ENCODE measurements around the gene LSM14A. TPM values are rescaled to one million over a fixed set of nuclear protein-coding genes. Genes with fewer than 3 reads are reported as not detected.

The LSM14A gene
- total and polyA plus RNA-seq, 9 of the 15 experiments (the other 6 are each of a cell fraction or from before 2014, with no cell fraction given) = 19.5 to 150 (median 95.1) TPM

DNA sequence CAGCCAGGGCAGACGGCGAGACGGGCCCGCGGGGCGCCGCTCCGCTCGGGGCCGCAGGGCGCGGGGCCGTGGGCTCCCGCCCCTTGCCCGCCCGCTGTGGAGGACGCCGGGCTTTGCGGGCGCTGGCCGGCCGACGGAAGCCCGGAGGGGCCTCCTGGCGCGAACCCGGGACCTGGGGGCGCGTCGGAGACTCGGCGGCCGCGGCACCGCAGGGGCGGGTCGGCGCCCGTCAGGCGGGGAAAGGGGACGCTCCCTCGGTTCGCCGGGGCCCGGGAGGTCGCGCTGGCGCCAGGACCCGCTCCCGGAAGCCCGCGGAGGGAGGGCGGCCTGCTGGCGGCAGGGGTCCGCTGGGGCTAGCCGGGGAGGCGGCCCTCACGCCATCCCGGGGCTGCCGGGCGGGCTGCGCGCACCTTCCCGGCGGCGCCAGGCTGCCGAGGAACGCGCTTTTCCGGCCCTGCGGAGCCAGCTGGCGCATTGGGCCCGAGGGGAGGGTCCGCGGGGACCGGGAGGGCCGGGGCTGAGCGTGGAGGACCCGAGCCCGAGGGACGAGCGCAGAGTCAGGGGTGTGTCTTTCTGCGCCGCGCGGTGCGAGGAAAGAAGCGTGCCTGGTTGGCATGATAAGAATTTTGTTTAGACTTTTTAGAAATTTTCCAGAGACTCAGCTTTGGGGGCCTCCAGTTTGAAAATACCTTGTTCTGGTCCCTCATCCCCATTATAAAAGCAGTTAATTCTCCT is 82.6 kb downstream of the LSM14A start (continued):
- TF ChIP-seq ZNF589 (CRISPR knock-in tag; IDR thresholded peaks at IDR 0.05; ENCODE audit: low read depth) (no peak), TEAD1 (CRISPR knock-in tag; IDR thresholded peaks at IDR 0.05) (no peak), HLTF (IDR thresholded peaks at IDR 0.05) (no peak), ZC3H4 (CRISPR knock-in tag; IDR thresholded peaks at IDR 0.05; ENCODE audit: borderline replicate concordance) (no peak), PURB (CRISPR knock-in tag; IDR thresholded peaks at IDR 0.05; ENCODE audit: low read depth) (no peak), SLC30A9 (CRISPR knock-in tag; IDR thresholded peaks at IDR 0.05) (no peak), TBP (optimal IDR thresholded peaks at IDR 0.05; ENCODE audit: low read depth, low read length) (no peak), ZNF24 (IDR thresholded peaks at IDR 0.05) (no peak), GABPB1 (CRISPR knock-in tag; IDR thresholded peaks at IDR 0.05) (no peak), ZNF57 (CRISPR knock-in tag; IDR thresholded peaks at IDR 0.05) (no peak), RBM14 (IDR thresholded peaks at IDR 0.05; ENCODE audit: borderline replicate concordance, insufficient read depth, low read depth, low read length) (no peak), NRF1 (conservative IDR thresholded peaks at IDR 0.05 in 1 of 2, IDR thresholded peaks at IDR 0.05 in 1 of 2) (peak; percentile 55 to 56; a peak in 3 of 4 replicates), SMAD1 (IDR thresholded peaks at IDR 0.05; ENCODE audit: low read depth, low read length, partially characterized antibody) (no peak), KLF1 (tag; IDR thresholded peaks at IDR 0.05) (no peak), ZNF224 (CRISPR knock-in tag; IDR thresholded peaks at IDR 0.05) (no peak), PHTF2 (CRISPR knock-in tag; IDR thresholded peaks at IDR 0.05) (no peak), ZNF197 (CRISPR knock-in tag; IDR thresholded peaks at IDR 0.05; ENCODE audit: low read depth) (no peak)
- TF ChIP-seq, protein P1, sequence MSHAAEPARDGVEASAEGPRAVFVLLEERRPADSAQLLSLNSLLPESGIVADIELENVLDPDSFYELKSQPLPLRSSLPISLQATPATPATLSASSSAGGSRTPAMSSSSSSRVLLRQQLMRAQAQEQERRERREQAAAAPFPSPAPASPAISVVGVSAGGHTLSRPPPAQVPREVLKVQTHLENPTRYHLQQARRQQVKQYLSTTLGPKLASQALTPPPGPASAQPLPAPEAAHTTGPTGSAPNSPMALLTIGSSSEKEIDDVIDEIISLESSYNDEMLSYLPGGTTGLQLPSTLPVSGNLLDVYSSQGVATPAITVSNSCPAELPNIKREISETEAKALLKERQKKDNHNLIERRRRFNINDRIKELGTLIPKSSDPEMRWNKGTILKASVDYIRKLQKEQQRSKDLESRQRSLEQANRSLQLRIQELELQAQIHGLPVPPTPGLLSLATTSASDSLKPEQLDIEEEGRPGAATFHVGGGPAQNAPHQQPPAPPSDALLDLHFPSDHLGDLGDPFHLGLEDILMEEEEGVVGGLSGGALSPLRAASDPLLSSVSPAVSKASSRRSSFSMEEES (CRISPR knock-in tag; IDR thresholded peaks at IDR 0.05) = no peak
- TF ChIP-seq, protein P2, sequence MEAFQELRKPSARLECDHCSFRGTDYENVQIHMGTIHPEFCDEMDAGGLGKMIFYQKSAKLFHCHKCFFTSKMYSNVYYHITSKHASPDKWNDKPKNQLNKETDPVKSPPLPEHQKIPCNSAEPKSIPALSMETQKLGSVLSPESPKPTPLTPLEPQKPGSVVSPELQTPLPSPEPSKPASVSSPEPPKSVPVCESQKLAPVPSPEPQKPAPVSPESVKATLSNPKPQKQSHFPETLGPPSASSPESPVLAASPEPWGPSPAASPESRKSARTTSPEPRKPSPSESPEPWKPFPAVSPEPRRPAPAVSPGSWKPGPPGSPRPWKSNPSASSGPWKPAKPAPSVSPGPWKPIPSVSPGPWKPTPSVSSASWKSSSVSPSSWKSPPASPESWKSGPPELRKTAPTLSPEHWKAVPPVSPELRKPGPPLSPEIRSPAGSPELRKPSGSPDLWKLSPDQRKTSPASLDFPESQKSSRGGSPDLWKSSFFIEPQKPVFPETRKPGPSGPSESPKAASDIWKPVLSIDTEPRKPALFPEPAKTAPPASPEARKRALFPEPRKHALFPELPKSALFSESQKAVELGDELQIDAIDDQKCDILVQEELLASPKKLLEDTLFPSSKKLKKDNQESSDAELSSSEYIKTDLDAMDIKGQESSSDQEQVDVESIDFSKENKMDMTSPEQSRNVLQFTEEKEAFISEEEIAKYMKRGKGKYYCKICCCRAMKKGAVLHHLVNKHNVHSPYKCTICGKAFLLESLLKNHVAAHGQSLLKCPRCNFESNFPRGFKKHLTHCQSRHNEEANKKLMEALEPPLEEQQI (IDR thresholded peaks at IDR 0.05) = no peak
- TF ChIP-seq, protein P3, sequence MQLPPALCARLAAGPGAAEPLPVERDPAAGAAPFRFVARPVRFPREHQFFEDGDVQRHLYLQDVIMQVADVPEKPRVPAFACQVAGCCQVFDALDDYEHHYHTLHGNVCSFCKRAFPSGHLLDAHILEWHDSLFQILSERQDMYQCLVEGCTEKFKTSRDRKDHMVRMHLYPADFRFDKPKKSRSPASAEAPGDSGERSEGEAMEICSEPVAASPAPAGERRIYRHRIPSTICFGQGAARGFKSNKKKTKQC (CRISPR knock-in tag; IDR thresholded peaks at IDR 0.05) = no peak
- TF ChIP-seq, protein P4, sequence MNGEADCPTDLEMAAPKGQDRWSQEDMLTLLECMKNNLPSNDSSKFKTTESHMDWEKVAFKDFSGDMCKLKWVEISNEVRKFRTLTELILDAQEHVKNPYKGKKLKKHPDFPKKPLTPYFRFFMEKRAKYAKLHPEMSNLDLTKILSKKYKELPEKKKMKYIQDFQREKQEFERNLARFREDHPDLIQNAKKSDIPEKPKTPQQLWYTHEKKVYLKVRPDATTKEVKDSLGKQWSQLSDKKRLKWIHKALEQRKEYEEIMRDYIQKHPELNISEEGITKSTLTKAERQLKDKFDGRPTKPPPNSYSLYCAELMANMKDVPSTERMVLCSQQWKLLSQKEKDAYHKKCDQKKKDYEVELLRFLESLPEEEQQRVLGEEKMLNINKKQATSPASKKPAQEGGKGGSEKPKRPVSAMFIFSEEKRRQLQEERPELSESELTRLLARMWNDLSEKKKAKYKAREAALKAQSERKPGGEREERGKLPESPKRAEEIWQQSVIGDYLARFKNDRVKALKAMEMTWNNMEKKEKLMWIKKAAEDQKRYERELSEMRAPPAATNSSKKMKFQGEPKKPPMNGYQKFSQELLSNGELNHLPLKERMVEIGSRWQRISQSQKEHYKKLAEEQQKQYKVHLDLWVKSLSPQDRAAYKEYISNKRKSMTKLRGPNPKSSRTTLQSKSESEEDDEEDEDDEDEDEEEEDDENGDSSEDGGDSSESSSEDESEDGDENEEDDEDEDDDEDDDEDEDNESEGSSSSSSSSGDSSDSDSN (IDR thresholded peaks at IDR 0.05; ENCODE audit: borderline replicate concordance in 1 of 2, low read depth in 2 of 2, low read length in 2 of 2) = peak in 1 of 2 experiments; percentile 77; a peak in 2 of 4 replicates

Measured in K562 (cell line).